AG09309 (cell line): ENCODE results near the gene NOP16.

Experiments used
- DNase-seq: peaks from one replicate; pipeline ENCODE4 v3.0.0-alpha.2; 2010; ENCODE audit warnings: low read depth
- H3K4me3 ChIP-seq: 2 replicates; pipeline ENCODE4 v1.5.1; 2011; ENCODE audit warnings: mild to moderate bottlenecking, low read depth, low read length, moderate library complexity; ENCODE audit not compliant: control insufficient read depth
- CTCF ChIP-seq: IDR thresholded peaks from 2 replicates; pipeline ENCODE4 v1.5.1; 2011; ENCODE audit warnings: mild to moderate bottlenecking, low read depth, low read length, inconsistent platforms; ENCODE audit not compliant: insufficient read depth, control insufficient read depth; ENCODE audit errors: missing control alignments

The NOP16 gene

GRCh38 chr5:176401281-176402205, 13.1 kb upstream of the NOP16 start:
- H3K4me3 ChIP-seq: no peak overlapping the region
- TF ChIP-seq CTCF: no peak
- no peak for DNase-seq

- no peak for DNase-seq
- H3K4me3 ChIP-seq: no peak overlapping the region
- no peak for TF ChIP-seq CTCF
Measured at GRCh38 chr5:176400382-176401156, 12.2 kb upstream of the NOP16 start.

- H3K4me3 ChIP-seq: no peak overlapping the region
- no peak for DNase-seq
- no peak for TF ChIP-seq CTCF
Measured at GRCh38 chr5:176397736-176398420, 9.5 kb upstream of the NOP16 start.

GRCh38 chr5:176396330-176396729, 7.9 kb upstream of the NOP16 start:
- TF ChIP-seq CTCF: no peak
- no peak for DNase-seq
- no peak overlapping the region for H3K4me3 ChIP-seq

- no peak for TF ChIP-seq CTCF
Measured at GRCh38 chr5:176394881-176395675, 6.7 kb upstream of the NOP16 start.

GRCh38 chr5:176394096-176394495, 5.7 kb upstream of the NOP16 start:
- H3K4me3 ChIP-seq: no peak overlapping the region
- TF ChIP-seq CTCF: no peak
- DNase-seq: no peak

More at GRCh38 chr5:176394881-176395675, 6.7 kb upstream of the NOP16 start:
- no peak overlapping the region for H3K4me3 ChIP-seq
- DNase-seq: no peak
